Effector CD4-positive, alpha-beta T cell (primary cell): ENCODE results near the gene TAF12.
A peak's percentile ranks its signal among the peaks of the same experiment; 100 is the strongest.
"Not testable (repeated sequence)": the region's sequence is repeated elsewhere in the genome, so short reads cannot be mapped to it uniquely, and the experiment has no call there.

Experiments used
- DNase-seq: peaks from one replicate; pipeline ENCODE4 v3.0.0-alpha.2; 2020

TAF12 gene

GRCh38 chr1:28580722-28581530, 61.9 kb downstream of the TAF12 start:
- peak; percentile 42 for DNase-seq

- DNase-seq = no peak
Observed at GRCh38 chr1:28579401-28579800, 63.5 kb downstream of the TAF12 start.

GRCh38 chr1:28578696-28579218, 64.1 kb downstream of the TAF12 start:
- DNase-seq = no peak

GRCh38 chr1:28577738-28578536, 64.9 kb downstream of the TAF12 start:
- no peak for DNase-seq

- DNase-seq = no peak
Observed at GRCh38 chr1:28577052-28577678, 65.7 kb downstream of the TAF12 start.

- no peak for DNase-seq
Observed at GRCh38 chr1:28573564-28573963, 69.3 kb downstream of the TAF12 start.

- DNase-seq = not testable (repeated sequence)
Observed at GRCh38 chr1:28572891-28573290, 70.0 kb downstream of the TAF12 start.

GRCh38 chr1:28571911-28572310, 71.0 kb downstream of the TAF12 start:
- DNase-seq = no peak

- no peak for DNase-seq
Observed at GRCh38 chr1:28566931-28567330, 75.9 kb downstream of the TAF12 start.

- no peak for DNase-seq
Observed at GRCh38 chr1:28565726-28566125, 77.1 kb downstream of the TAF12 start.

- no peak for DNase-seq
Observed at GRCh38 chr1:28565040-28565439, 77.8 kb downstream of the TAF12 start.

GRCh38 chr1:28564310-28564709, 78.6 kb downstream of the TAF12 start:
- no peak for DNase-seq

- DNase-seq = no peak
Observed at GRCh38 chr1:28560886-28561285, 82.0 kb downstream of the TAF12 start.
